Measurements from ENCODE around the gene DIP2C.

DNA sequence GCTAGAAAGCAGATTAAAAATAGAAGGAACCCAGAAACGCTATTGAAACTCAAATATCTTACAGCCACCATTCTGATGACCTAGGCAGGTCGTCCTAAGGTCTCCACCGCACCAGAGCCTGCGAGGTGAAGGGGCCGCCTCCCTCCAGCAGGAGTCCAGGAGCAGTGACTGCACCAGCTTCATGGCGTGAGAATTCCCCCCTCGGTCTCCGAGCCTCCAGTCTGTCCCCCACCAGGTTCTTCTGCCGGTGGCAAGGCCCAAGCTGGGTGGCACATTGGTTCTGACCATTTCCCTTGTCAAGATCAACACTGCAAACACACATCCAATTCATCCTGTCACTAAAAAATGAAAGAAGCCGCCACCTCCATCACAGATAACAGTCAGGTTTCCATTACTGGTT, 98.7 kb downstream of the DIP2C start:
- TF ChIP-seq, protein P1, sequence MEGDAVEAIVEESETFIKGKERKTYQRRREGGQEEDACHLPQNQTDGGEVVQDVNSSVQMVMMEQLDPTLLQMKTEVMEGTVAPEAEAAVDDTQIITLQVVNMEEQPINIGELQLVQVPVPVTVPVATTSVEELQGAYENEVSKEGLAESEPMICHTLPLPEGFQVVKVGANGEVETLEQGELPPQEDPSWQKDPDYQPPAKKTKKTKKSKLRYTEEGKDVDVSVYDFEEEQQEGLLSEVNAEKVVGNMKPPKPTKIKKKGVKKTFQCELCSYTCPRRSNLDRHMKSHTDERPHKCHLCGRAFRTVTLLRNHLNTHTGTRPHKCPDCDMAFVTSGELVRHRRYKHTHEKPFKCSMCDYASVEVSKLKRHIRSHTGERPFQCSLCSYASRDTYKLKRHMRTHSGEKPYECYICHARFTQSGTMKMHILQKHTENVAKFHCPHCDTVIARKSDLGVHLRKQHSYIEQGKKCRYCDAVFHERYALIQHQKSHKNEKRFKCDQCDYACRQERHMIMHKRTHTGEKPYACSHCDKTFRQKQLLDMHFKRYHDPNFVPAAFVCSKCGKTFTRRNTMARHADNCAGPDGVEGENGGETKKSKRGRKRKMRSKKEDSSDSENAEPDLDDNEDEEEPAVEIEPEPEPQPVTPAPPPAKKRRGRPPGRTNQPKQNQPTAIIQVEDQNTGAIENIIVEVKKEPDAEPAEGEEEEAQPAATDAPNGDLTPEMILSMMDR (IDR thresholded peaks at IDR 0.05): no peak
- no peak for TF ChIP-seq POLR2A (IDR thresholded peaks at IDR 0.05)
